NCI-H345 treated with DMSO at 0.1 percent for 48 hours (cell line): ENCODE measurements around the gene GALNTL6.
"Not testable (repeated sequence)": the region's sequence is repeated elsewhere in the genome, so short reads cannot be mapped to it uniquely, and the experiment has no call there.

Experiments
- DNase-seq: peaks from one replicate; lab custom pipeline; 2025; ENCODE audit not compliant: unreplicated experiment; lab: John Stamatoyannopoulos, UW

The GALNTL6 gene

DNA sequence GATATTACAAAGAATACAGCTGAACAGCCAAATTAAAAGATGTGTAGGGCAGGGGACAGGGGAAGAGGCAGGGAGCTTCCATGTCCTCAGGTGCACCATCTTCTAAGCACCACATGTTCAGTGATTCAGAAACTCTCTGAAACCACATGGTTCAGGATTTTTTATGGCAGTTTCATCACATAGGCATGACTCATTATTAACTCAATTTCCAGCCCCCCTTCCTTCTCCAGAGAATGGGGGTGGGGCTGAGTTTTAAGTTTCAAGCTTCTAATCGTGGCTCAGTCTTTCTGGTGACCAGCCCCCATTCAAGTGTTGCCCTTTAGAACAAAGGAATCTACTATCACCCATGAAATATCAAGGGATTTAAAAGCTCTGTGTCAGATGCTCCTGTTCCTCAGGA lies 1037.6 kb downstream of the GALNTL6 start:
- no peak for DNase-seq

DNA sequence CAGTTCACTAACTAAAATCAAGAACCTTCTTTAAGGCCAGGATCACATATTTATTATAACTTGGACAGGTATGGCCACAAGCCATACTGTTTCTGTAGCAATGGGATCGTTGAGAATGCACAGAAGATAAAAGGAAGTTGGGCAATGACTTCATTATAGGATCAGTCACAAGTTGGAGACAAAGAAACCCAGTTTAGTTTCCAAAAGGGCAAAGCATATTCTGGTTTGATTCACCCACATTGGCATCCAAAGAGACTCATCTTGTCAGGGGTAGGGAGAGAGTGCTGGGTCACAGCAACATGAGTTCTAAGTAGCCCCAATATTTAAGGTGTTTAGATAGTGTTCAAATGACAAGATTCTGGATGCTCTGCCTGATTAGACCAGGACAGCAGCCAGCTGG lies 1038.3 kb downstream of the GALNTL6 start:
- no peak for DNase-seq

DNA sequence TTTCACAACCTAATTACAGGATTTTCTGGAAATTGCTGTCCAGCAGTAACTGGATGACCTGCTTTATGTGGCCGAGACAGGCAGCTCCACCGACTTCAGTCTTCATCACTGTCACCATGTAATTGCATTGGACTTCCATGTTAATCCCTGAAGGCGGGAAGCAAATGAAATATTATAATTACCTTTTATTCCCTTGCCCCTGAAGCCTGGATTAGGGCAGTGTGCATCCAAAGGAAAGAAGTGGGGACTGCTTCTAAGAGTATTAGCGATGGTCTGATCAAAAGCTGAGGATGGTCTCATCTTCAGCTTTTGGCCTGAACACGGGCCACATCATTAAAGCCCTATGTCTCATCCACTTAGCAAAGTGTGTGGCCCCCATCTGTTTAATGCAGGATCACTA lies 1043.8 kb downstream of the GALNTL6 start:
- no peak for DNase-seq

DNA sequence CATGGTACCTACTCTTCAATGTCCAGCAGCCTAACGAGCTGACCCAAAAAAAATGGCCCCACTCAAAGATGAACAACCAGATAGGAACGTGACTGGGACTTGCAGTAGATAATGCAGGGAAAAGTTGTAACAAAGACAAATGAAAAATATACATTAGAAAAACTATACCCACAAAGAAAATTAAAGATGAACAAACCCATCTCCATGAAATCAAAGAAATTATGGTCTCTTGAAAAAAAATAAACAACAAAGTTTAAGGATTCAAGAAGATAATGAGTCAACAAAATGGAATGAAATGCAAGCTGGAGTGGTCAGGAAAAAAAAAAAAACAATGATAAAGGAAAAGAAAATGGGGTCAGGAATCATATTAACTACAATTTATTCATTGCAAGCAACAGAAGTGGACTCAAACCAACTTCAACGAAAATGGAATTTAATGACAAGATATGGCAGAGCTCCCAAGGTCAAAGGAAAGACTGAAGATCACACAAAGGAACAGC lies 1045.6 kb downstream of the GALNTL6 start:
- DNase-seq, result no peak

DNA sequence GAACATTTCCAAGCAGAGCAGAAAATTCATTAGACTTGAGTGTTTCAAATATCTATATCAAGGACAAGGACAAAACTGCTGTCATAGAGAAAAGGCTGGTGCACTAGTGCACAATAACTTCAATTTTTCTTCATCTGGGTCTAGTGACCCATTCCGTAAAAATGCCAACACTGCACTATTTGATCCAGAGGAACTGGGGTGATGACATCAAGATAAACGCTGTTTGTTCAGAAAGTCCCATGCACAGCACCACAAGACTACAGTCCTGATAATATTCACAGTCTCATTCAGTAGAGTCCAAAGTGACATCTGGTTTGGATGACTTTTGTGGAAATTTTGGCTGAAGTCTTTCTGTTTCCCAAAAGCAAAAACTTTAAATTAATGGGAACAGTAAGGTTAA lies 1051.9 kb downstream of the GALNTL6 start:
- DNase-seq, result no peak

DNA sequence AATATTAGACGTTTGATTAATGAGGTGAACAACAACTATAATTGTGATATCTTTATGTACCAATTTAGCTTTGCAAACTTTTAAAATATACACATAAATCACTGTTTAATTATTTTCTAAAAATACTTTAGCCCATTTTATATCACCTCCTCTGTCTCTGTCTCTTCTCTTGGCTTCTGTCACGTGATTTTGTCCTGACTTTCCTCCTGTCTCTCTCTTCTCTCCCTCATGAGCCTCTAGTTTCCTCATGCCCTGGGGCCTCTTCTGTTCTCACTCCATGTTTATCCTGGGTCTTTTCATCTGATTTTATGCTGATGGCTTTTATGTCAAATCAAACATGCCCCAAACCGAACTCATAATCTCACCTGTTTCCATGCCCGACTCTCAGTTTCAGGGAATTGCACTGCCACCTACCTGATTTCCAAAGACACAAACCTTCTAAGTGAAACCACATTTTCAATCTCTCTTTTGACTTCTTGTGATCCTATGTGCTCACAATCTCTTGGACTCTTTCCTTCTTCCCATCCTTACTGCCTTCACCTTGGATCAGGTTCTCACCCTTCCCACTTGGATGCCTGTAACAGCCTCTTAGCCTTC lies 1052.4 kb downstream of the GALNTL6 start:
- DNase-seq, result no peak

DNA sequence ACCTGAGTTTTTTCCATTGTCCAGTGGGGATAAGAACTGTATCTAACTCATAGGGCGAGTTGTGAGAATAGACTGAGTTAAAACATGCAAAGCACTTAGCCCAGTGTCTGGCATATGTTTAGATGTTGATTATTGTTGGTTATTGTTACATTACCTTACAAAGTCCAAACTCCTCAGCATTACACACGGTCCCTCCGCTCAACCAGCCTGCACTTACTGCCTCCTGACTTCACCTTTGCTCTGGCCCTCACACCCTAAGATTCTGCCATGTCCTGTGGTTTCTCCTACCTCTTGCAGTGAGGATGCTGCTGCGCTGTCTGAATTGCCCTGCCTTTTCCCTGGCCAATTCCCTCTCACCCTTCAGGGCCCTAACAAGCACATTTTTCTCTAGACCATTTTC lies 1053.2 kb downstream of the GALNTL6 start:
- DNase-seq, result no peak

DNA sequence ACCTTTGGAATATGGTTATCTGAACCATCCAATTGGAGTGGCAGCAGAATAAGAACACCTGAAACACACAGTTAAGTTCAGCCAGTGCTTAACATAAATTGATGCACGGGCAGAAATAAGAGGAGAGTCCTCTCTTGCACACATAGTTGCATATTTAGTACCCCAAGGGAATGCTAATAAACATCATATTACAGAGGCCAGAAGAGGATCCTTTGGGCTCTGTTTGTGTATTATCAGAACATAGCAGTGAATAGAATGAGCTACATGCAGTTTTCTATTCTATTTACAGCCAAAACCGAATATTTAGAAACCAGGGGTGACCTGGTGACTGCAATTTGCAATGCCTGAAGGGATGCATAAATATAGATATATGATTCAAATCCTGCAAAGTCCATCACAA lies 1054.6 kb downstream of the GALNTL6 start:
- no peak for DNase-seq

DNA sequence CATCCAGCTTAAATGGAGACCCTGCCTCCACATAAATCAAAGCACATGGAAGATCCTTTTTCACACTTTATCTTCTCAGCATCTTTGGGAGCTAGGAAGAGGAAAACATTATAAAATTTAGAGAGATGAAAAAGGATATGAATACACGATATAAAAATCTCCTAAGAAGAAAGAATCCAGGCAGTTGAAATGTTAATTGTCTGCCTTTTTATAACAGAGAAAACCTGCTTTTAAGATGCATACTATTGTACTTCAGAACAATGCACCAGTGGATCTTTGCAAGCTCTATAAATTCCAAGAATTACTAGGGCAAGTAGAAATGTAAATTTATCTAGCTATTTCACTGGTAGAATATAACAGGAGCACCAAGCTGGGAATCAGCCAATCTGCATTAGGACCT lies 1055.1 kb downstream of the GALNTL6 start:
- DNase-seq, result no peak

DNA sequence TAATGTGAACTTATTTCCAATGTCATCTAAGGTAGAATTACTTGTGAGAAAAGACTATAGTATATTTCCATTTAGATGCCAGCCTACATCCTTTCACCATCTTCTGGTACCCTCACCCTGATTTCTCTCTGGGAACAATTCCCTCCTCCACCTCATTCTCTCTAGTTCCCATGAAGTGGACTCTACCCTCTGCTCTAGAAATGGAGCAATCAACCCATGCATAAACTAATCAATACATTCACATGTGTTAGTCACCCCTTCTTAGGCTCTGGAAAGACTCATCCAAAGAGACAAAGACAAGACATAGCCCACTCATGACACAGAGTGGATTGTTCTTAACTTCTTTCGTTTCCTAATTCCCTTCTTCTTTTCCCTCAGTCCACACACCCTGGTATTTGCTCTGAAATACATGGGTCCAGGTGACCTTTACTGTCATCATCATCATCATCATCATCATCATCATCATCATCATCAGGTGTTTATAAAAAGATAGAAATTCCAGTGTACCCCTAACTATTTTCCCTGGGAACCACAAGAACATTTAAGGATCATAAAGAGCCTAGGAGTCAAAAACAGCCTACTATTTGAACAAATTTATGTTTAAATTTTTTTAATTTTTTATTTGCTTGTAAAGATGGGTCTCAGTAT lies 1056.5 kb downstream of the GALNTL6 start:
- DNase-seq, result no peak

DNA sequence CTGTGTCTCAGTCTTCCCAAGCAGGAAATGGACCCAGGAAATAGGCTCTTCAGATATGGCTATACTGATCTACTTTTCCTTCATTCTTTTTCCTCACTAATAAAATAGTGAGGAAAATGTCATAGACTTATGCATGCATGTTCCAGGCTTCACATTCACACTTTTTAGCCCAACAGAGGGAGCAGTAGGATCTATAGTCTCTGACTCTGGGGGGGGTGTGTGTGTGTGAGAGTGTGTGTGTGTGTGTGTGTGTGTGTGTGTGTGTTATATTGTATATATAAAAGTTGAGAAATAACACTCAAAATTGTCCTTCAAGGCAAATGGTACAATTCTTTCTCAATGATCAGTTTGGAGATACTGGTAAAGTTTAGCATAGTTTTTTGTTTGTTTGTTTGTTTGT lies 1058.2 kb downstream of the GALNTL6 start:
- no peak for DNase-seq

DNA sequence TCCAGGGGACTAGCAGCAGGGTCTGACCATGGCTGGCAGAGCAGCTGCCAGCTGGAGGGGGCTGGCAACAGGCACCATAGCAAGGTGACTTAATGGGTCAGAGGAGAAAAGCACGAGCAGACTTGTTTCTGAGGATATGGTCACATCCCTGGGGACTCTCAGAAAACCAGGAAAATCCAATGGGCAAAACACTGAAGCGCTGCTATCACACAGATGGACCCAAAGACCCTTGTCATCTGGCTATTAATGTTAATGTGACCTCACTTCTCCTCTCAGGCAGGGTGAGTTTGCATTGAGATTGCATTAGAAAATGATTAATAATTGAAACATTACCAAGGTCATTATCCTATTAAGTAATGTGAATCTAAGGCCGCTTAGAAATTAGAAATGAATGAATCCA lies 1061.7 kb downstream of the GALNTL6 start:
- no peak for DNase-seq

DNA sequence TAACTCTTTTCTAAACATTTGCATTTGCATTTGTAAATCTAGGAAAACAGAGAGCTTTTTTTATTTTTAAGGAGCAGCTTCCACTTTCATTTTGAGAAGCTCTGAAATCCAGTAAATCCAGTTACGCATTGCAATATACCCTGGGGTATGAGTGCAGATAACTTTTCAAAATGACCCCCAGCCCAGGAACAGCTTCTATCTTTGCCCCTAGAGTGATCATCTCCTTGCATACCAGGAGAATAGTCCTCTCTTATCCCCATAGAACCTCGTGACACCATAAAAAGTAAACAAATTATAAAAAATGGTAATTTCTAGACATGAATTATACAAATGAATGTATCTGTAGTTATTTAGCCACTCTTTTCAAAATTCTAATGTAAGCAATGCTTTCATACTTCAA lies 1063.2 kb downstream of the GALNTL6 start:
- DNase-seq, result no peak

DNA sequence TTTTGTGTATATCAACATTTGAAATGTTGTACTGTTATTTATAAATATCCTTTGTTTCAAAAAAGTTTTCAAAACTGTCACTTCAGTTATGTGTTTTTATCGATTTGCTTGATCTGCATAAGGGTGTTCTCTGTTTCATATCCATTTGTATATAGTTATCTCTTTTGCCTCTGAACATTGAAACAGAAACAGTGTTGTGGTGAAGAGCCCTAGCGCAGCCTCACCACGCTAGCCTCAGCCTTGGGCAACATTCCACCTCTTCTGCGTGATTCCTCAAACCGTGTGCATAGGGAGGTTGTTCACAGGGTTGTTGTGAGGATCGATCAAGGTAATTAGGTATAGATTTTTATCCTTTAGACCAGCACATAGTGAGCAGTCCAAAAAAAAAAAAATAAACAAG lies 1068.4 kb downstream of the GALNTL6 start:
- no peak for DNase-seq

DNA sequence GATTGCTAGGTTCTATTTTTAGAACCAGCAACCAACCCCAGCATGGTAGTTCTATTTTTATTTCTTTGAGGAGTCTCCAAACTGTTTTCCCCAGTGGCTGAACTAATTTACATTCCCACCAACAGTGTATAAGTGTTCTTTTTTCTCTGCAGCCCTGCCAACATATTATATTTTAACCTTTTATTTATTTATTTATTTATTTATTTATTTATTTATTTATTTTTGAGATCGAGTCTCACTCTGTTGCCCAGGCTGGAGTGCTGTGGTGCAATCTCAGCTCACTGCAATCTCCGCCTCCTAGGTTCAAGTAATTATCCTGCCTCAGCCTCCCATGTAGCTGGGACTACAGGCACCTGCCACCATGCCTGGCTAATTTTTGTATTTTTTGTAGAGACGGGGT lies 1074.2 kb downstream of the GALNTL6 start:
- not testable (repeated sequence) for DNase-seq

DNA sequence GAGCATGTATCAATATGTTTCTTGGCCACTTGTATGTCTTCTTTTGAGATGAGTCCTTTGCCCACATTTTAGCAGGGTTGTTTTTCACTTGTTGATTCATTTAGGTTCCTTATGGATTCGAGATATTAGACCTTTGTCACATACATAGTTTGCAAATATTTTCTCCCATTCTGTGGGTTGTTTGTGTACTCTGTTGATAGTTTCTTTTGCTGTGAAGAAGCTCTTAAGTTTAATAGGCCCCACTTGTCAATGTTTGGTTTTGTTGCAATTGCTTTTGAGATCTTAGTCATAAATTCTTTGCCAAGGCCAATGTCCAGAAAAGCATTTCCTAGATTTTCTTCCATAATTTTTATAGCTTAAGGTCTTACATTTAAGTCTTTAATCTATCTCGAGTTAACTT lies 1074.8 kb downstream of the GALNTL6 start:
- DNase-seq, result no peak

DNA sequence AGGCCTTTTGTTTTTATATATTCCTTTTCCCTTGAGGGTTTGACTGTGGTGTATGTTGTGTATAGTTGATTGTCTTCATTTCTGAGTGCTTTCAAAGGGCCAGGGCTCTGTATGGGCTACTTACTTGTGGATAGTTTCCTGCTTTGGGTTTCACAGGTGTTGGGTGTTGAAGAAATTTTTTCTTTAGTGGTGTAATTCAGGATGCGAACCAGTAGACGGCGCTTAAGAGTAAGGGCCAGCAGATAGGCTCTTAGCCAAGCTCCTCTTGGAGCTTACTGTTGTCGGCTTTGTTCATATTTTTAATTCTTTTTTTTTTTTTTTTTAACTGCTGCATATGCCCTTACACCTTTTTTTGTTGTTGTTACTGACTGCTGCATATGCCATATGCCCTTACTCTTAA lies 1079.1 kb downstream of the GALNTL6 start:
- no peak for DNase-seq

DNA sequence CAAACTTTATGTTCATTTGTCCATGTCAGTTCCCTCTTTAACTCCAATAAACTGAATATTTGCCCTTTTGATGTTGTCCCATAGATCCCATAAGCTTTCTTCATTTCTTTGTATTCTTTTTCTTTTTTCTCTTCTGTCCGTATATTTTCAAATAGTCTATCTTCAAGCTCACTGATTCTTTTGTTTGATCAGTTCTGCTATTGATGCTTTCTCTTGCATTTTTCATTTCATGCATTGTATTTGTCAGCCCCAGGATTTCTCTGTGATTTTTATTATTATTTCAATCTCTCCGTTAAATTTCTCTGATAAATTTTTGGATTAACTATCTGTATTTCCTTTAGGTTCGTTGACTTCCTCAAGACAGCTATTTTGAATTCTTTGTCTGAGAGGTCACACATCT lies 1082.5 kb downstream of the GALNTL6 start:
- DNase-seq, result no peak

DNA sequence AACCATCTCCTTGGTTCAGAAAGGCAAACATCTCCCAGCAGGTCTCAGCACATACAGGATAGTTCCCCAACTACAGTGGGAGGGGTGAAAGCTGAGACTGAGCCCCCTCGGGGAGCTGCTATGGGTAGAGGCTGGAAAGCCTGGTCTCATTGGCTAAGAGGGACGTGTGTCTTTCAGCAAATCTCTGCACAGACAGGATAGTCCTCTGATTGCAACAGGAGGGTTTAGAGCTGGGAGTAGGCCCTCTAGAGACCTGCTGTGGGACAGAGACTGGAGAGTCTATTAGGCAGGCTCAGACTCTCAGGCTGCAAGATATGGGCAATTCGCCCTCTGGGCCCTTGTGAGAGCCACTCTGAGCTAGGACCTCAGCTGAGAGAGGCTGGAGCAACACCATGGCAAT lies 1083.8 kb downstream of the GALNTL6 start:
- DNase-seq, result no peak

DNA sequence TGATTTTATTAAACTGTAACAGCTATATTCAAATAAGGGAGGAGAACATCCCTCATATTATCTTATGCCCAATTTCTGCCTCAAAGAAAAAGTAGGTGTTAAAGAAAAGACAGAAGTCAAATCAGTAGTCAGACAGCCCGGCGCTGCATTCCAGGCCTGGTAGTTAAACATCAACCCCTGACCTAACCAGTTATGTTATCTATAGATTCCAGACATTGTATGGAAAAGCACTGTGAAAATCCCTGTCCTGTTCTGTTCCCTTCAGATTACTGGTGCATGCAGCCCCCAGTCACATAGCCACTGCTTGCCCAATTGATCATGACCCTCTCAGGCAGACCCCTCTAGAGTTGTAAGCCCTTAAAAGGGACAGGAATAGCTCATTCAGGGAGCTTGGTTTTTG lies 1085.5 kb downstream of the GALNTL6 start:
- no peak for DNase-seq

DNA sequence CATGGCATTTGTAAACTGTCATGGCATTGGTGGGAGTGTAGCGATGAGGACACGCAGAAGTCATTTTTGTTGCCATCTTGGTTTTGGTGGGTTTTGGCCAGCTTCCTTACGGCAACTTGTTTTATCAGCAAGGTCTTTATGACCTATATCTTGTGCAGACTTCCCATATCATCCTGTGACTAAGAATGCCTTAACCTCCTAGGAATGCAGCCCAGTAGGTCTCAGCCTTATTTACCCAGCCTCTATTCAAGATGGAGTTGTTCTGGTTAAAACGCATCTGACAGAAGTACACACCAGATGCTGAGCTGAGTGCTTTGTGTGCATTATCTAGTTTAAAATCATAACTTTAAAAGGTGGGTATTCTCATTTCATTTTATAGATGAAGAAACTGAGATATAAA lies 1086.7 kb downstream of the GALNTL6 start:
- DNase-seq, result no peak

DNA sequence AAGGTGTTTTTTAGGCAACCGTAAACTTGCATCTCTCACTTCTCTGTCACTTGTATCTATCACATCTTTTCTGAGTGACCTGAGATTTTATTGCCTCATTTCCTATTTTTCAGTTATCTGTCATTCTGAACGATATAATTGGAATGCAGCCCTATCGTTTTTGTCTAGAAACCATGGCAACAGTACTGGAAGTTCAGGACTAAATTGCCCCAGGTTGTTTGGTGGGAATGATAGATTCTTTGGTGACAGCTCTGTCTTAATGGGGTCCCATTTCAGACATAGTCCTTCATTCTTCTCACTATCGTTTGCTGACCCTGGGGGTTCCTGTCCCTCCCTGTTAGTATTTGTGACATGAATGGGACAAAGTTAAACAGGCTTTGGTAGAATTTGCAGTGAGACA lies 1087.7 kb downstream of the GALNTL6 start:
- no peak for DNase-seq

DNA sequence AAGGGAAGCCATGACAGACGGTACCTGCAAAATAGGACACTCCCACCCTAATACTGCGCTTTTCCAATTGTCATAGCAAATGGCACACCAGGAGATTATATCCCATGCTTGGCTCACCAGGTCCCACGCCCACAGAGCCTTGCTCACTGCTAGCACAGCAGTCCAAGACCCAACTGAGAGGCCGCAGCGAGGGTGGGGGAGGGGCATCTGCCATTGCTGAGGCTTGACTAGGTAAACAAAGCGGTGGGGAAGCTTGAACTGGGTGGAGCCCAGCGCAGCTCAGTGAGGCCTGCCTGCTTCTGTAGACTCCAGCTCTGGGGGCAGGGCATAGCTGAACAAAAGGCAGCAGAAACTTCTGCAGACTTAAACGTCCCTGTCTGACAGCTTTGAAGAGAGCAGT lies 1099.3 kb downstream of the GALNTL6 start:
- not testable (repeated sequence) for DNase-seq
